Measurements from ENCODE around the gene CRTC2. TPM values are rescaled to one million over a fixed set of nuclear protein-coding genes. Genes with fewer than 3 reads are reported as not detected.

CRTC2 gene
- total RNA-seq, 1 donor from 2014 or later: 21.7 TPM

GRCh38 chr1:153968000-153968363 lies 9.6 kb upstream of the CRTC2 start:
- H3K4me3 ChIP-seq (ENCODE audit: low read depth, low read length): peak overlapping the region; percentile 44
- H3K27me3 ChIP-seq (ENCODE audit: control insufficient read depth, insufficient read depth, low read length): no peaks in the 10 kb centered on the region
- no peaks in the 10 kb centered on the region for H3K36me3 ChIP-seq (ENCODE audit: control insufficient read depth, insufficient read depth, low read length)
- no peak for DNase-seq (ENCODE audit: low read depth)
- no peak for TF ChIP-seq CTCF (IDR thresholded peaks at IDR 0.05; ENCODE audit: insufficient read depth, low read length, poor library complexity, severe bottlenecking)

GRCh38 chr1:153967107-153967999 lies 8.9 kb upstream of the CRTC2 start, which contains the start of gene CREB3L4:
CREB3L4 (plus strand) TSS chr1:153967902; CDS start chr1:153968526, 624 bp downstream.
- Histone ChIP-seq H3K27me3 (ENCODE audit: control insufficient read depth, insufficient read depth, low read length) (no peaks in the 10 kb centered on the region), H3K4me3 (ENCODE audit: low read depth, low read length) (peak within 1 kb of the TSS; percentile 44), H3K36me3 (ENCODE audit: control insufficient read depth, insufficient read depth, low read length) (no peaks in the 10 kb centered on the region)
- peak; percentile 46 for TF ChIP-seq CTCF (IDR thresholded peaks at IDR 0.05; ENCODE audit: insufficient read depth, low read length, poor library complexity, severe bottlenecking)
- DNase-seq (ENCODE audit: low read depth): peak; percentile 96

DNA sequence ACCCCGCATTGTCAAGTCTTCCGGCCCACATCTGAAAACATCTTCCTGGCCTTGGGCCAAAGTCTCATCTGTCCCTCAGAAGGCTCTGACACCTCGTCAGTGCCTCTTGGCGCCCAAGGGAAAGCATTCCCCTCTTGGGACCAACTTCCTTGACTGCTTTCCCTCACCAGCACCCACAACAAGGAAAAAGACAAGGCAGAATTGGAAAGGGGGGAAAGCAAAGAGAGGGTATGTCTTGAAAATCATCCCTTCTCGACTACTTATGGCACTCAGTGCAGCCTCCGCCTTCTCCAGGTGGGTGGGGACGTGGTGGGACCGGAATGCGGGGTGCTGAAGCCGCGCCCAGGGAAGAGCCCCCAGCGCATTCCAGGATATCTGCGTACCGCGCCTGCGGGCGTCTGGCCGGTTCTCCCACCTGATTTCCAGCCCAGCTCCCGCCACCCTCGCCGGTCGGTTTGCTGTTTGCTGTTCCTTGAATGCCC lies 5.5 kb upstream of the CRTC2 start:
- Histone ChIP-seq H3K36me3 (ENCODE audit: control insufficient read depth, insufficient read depth, low read length) (no peaks in the 10 kb centered on the region), H3K4me3 (ENCODE audit: low read depth, low read length) (peak overlapping the region; percentile 77), H3K27me3 (ENCODE audit: control insufficient read depth, insufficient read depth, low read length) (no peaks in the 10 kb centered on the region)
- TF ChIP-seq CTCF (IDR thresholded peaks at IDR 0.05; ENCODE audit: insufficient read depth, low read length, poor library complexity, severe bottlenecking): no peak
- DNase-seq (ENCODE audit: low read depth): no peak

DNA sequence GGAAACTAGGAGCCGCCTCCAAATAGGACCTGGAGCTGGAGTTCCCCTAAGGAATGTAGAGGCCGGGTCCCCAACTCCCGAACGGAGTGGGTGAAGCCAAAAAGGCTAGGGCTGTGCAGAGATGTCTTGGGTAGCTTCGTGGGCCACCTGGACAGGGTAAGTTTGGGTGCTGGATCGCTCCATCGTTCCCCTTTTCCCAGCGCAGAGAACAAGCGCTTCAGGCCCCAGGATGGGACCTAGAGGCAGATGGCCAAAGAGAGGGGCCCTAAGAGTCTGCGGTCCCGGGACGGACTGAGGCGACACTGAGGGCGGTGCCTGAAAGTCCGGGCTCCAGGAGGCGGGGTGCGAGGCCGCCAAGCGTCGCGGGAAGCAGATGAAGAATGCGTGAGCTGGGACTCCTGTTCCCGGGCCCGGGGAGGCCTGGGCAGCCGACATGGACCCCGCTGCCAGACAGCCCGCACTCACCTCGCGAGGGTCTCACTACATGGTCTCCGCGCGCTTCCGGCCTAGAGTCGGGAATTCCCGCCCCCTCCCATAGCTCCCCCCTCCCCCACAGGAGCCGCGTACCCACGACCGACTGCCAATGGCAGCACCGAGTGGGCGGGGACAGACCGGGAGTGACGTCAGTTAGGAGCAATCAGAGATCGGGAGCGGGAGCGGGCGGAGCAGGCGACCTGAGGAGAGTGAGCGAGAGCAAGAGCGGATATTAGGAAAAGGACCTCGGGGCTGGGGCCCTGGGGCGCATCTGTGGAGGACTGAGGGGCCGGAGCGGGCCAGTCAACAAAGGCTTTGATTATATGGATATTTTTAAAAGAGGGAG lies 4.8 kb upstream of the CRTC2 start, which contains the start of gene SLC39A1:
Gene SLC39A1 (minus strand): TSS at position 508 of the 820 bp plus-strand sequence. CDS start 822 bp downstream, outside the sequence.
- no peak for TF ChIP-seq CTCF (IDR thresholded peaks at IDR 0.05; ENCODE audit: insufficient read depth, low read length, poor library complexity, severe bottlenecking)
- DNase-seq (ENCODE audit: low read depth): no peak
- Histone ChIP-seq H3K36me3 (ENCODE audit: control insufficient read depth, insufficient read depth, low read length) (no peaks in the 10 kb centered on the region), H3K27me3 (ENCODE audit: control insufficient read depth, insufficient read depth, low read length) (no peaks in the 10 kb centered on the region), H3K4me3 (ENCODE audit: low read depth, low read length) (peak within 1 kb of the TSS; percentile 77)

GRCh38 chr1:153962088-153963029 lies 3.9 kb upstream of the CRTC2 start:
- no peak for DNase-seq (ENCODE audit: low read depth)
- H3K36me3 ChIP-seq (ENCODE audit: control insufficient read depth, insufficient read depth, low read length): no peaks in the 10 kb centered on the region
- TF ChIP-seq CTCF (IDR thresholded peaks at IDR 0.05; ENCODE audit: insufficient read depth, low read length, poor library complexity, severe bottlenecking): no peak

More at GRCh38 chr1:153962088-153963029, 3.9 kb upstream of the CRTC2 start:
- peak overlapping the region; percentile 77 for H3K4me3 ChIP-seq (ENCODE audit: low read depth, low read length)
- H3K27me3 ChIP-seq (ENCODE audit: control insufficient read depth, insufficient read depth, low read length): no peaks in the 10 kb centered on the region

Data from kidney epithelial cell (primary cell).